Measurements from ENCODE around the gene NUP58. TPM values are rescaled to one million over a fixed set of nuclear protein-coding genes. Genes with fewer than 3 reads are reported as not detected.
"Not testable (repeated sequence)": the region's sequence is repeated elsewhere in the genome, so short reads cannot be mapped to it uniquely, and the experiment has no call there.

The NUP58 gene
- polyA plus RNA-seq, 4 donors: 10.0 to 30.7 (median 12.2) TPM

DNA sequence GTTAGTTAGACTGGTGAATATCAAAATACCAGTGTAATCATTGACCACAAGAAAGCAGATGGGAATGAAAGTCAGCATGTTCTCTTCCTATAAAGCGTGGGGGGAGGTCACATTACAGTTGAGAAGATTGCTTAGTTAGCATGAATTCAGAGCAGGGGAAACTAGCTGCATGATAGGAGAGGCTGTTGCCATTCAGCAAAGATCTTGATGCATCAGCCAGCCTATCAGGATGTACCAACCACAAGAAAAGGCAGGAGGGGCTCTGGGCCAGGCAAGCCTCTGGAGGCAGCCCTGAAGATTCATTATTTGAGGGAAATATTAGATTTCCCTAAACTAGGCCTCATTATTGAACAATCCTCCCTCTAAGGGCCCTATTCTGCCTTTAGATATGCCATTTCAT lies 9.1 kb upstream of the NUP58 start:
- Histone ChIP-seq H3K9me3 (ENCODE audit: control insufficient read depth in 2 of 2, insufficient read depth in 1 of 2, low read depth in 1 of 2, low read length in 1 of 2) (no peaks in the 10 kb centered on the region), H3K27ac (ENCODE audit: low read depth in 1 of 3, low read length in 2 of 3) (no peak overlapping the region), H3K4me1 (ENCODE audit: control insufficient read depth in 3 of 3, insufficient read depth in 2 of 3, low read depth in 1 of 3, low read length in 2 of 3) (no peaks in the 10 kb centered on the region), H3K4me3 (ENCODE audit: low read depth in 1 of 3, low read length in 3 of 3) (no peak overlapping the region), H3K36me3 (ENCODE audit: control insufficient read depth in 3 of 3, insufficient read depth in 2 of 3, low read depth in 1 of 3, low read length in 3 of 3) (no peaks in the 10 kb centered on the region), H3K27me3 (ENCODE audit: control insufficient read depth in 3 of 3, insufficient read depth in 3 of 3, low read length in 3 of 3) (peaks cover 3 to 16% (median 4%) of the 10 kb centered on the region in 3 donors)
- 25 to 30% (median 27%) methylated on average over 1 of the region's 1 CpG for WGBS, 3 donors
- DNase-seq (no peak), FAIRE-seq (no peak)

- H3K27ac ChIP-seq (ENCODE audit: low read depth in 1 of 3, low read length in 2 of 3): no peak overlapping the region
- H3K36me3 ChIP-seq (ENCODE audit: control insufficient read depth in 3 of 3, insufficient read depth in 2 of 3, low read depth in 1 of 3, low read length in 3 of 3): no peaks in the 10 kb centered on the region
- 82 to 93% (median 91%) methylated on average over 3 of the region's 3 CpGs for WGBS, 3 donors
- DNase-seq: no peak
- H3K4me1 ChIP-seq (ENCODE audit: control insufficient read depth in 3 of 3, insufficient read depth in 2 of 3, low read depth in 1 of 3, low read length in 2 of 3): no peaks in the 10 kb centered on the region
- H3K9me3 ChIP-seq (ENCODE audit: control insufficient read depth in 2 of 2, insufficient read depth in 1 of 2, low read depth in 1 of 2, low read length in 1 of 2): peaks cover 0 to 3% of the 10 kb centered on the region in 2 donors
- no peak for FAIRE-seq
- H3K4me3 ChIP-seq (ENCODE audit: low read depth in 1 of 3, low read length in 3 of 3): no peak overlapping the region
- peaks cover 3 to 10% (median 4%) of the 10 kb centered on the region in 3 donors for H3K27me3 ChIP-seq (ENCODE audit: control insufficient read depth in 3 of 3, insufficient read depth in 3 of 3, low read length in 3 of 3)
These were observed 6.2 kb upstream of the NUP58 start for GRCh38 chr13:25295228-25295627.

- peaks cover 0 to 4% of the 10 kb centered on the region in 2 donors for H3K9me3 ChIP-seq (ENCODE audit: control insufficient read depth in 2 of 2, insufficient read depth in 1 of 2, low read depth in 1 of 2, low read length in 1 of 2)
- DNase-seq (no peak), FAIRE-seq (no peak)
- H3K4me3 ChIP-seq (ENCODE audit: low read depth in 1 of 3, low read length in 3 of 3): no peak overlapping the region
- WGBS, 3 donors: 75 to 84% (median 80%) methylated on average over 3 of the region's 3 CpGs
- H3K36me3 ChIP-seq (ENCODE audit: control insufficient read depth in 3 of 3, insufficient read depth in 2 of 3, low read depth in 1 of 3, low read length in 3 of 3): no peaks in the 10 kb centered on the region
- H3K4me1 ChIP-seq (ENCODE audit: control insufficient read depth in 3 of 3, insufficient read depth in 2 of 3, low read depth in 1 of 3, low read length in 2 of 3): no peaks in the 10 kb centered on the region
- H3K27ac ChIP-seq (ENCODE audit: low read depth in 1 of 3, low read length in 2 of 3): no peak overlapping the region
- peaks cover 3 to 9% (median 4%) of the 10 kb centered on the region in 3 donors for H3K27me3 ChIP-seq (ENCODE audit: control insufficient read depth in 3 of 3, insufficient read depth in 3 of 3, low read length in 3 of 3)
These were observed 5.7 kb upstream of the NUP58 start for GRCh38 chr13:25295701-25296100.

- Histone ChIP-seq H3K9me3 (ENCODE audit: control insufficient read depth in 2 of 2, insufficient read depth in 1 of 2, low read depth in 1 of 2, low read length in 1 of 2) (peaks cover 0 to 4% of the 10 kb centered on the region in 2 donors), H3K27ac (ENCODE audit: low read depth in 1 of 3, low read length in 2 of 3) (peak overlapping the region; percentile 61 to 86 (median 78)), H3K4me1 (ENCODE audit: control insufficient read depth in 3 of 3, insufficient read depth in 2 of 3, low read depth in 1 of 3, low read length in 2 of 3) (peaks cover 0 to 2% (median 2%) of the 10 kb centered on the region in 3 donors), H3K27me3 (ENCODE audit: control insufficient read depth in 3 of 3, insufficient read depth in 3 of 3, low read length in 3 of 3) (peaks cover 0 to 5% (median 0%) of the 10 kb centered on the region in 3 donors), H3K4me3 (ENCODE audit: low read depth in 1 of 3, low read length in 3 of 3) (peak overlapping the region; percentile 45 to 92 (median 59)), H3K36me3 (ENCODE audit: control insufficient read depth in 3 of 3, insufficient read depth in 2 of 3, low read depth in 1 of 3, low read length in 3 of 3) (peaks cover 0 to 2% (median 0%) of the 10 kb centered on the region in 3 donors)
- 20 to 42% (median 40%) methylated on average over 33 of the region's 33 CpGs for WGBS, 3 donors
- no peak for FAIRE-seq
- no peak for DNase-seq
These were observed 521 bp upstream of the NUP58 start for GRCh38 chr13:25300861-25301346.

DNA sequence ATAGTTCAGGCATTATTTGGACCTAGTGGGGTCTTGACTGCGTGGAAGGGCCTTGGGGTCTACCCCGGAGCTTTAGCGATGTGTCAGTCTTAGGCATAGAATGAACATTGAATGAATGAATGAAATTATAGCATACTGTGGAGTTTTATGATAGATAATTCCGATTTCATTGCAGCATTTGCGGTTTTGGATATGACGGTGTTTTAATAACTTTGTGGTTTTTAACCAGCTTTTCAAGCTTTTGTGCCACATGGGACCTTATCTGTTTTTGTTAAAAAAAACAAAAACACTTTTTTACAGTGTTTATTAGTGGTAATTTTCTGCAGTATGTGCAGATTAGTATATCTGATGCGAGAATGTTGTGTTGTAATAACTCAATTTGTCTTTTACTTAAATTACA lies 696 bp downstream of the NUP58 start:
- no peak for DNase-seq
- 1 to 4% (median 1%) methylated on average over 7 of the region's 7 CpGs for WGBS, 3 donors
- H3K9me3 ChIP-seq (ENCODE audit: control insufficient read depth in 2 of 2, insufficient read depth in 1 of 2, low read depth in 1 of 2, low read length in 1 of 2): peaks cover 0 to 4% of the 10 kb centered on the region in 2 donors
- H3K27ac ChIP-seq (ENCODE audit: low read depth in 1 of 3, low read length in 2 of 3): peak overlapping the region; percentile 82 to 89 (median 86)
- FAIRE-seq: no peak
- H3K4me1 ChIP-seq (ENCODE audit: control insufficient read depth in 3 of 3, insufficient read depth in 2 of 3, low read depth in 1 of 3, low read length in 2 of 3): peaks cover 0 to 2% (median 2%) of the 10 kb centered on the region in 3 donors
- no peaks in the 10 kb centered on the region for H3K27me3 ChIP-seq (ENCODE audit: control insufficient read depth in 3 of 3, insufficient read depth in 3 of 3, low read length in 3 of 3)
- H3K36me3 ChIP-seq (ENCODE audit: control insufficient read depth in 3 of 3, insufficient read depth in 2 of 3, low read depth in 1 of 3, low read length in 3 of 3): peaks cover 0 to 2% (median 0%) of the 10 kb centered on the region in 3 donors
- H3K4me3 ChIP-seq (ENCODE audit: low read depth in 1 of 3, low read length in 3 of 3): peak overlapping the region; percentile 59 to 92 (median 69)

DNA sequence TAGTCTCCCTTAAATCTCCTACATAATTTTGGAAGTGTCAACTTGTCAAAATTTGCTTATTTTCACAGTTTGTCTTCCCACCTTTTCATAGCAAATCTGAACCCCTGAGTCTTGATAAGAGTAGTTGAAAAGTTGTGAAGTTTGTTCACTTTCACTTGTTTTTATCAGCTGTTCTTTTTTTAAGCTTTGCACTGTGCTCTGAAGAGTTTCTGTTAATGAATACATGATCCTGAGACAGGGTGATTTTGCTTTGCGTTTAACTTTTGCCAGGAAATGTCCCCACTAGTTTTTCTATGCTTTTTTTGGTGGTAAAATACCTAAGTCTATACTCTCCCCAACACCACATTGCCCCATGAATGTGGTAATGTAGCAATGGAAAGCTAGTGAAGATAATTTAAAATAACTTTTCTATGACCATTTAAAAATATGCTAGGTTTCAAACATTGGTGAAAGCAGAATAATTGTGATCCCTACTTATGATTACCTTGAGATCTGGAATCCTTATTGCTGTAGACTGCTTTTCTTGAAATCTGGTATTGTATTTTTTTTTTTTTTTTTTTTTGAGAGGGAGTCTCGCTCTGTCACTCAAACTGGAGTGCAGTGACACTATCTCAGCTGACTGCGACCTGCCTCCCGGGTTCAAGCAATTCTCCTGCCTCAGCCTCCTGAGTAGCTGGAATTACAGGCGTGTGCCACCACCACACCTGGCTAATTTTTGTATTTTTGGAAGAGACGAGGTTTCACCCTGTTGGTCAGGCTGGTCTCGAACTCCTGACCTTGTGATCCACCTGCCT lies 5.4 kb downstream of the NUP58 start:
- 87 to 92% (median 90%) methylated on average over 7 of the region's 7 CpGs for WGBS, 3 donors

GRCh38 chr13:25310891-25311290 lies 9.5 kb downstream of the NUP58 start:
- peaks cover 2 to 18% (median 5%) of the 10 kb centered on the region in 3 donors for H3K36me3 ChIP-seq (ENCODE audit: control insufficient read depth in 3 of 3, insufficient read depth in 2 of 3, low read depth in 1 of 3, low read length in 3 of 3)
- WGBS, 3 donors: 95% methylated on average over 3 of the region's 3 CpGs
- no peak for FAIRE-seq

More for the DNA sequence above, 5.4 kb downstream of the NUP58 start:
- no peak for FAIRE-seq
- no peaks in the 10 kb centered on the region for H3K9me3 ChIP-seq (ENCODE audit: control insufficient read depth in 2 of 2, insufficient read depth in 1 of 2, low read depth in 1 of 2, low read length in 1 of 2)
- no peak overlapping the region for H3K27ac ChIP-seq (ENCODE audit: low read depth in 1 of 3, low read length in 2 of 3)
- H3K36me3 ChIP-seq (ENCODE audit: control insufficient read depth in 3 of 3, insufficient read depth in 2 of 3, low read depth in 1 of 3, low read length in 3 of 3): peaks cover 0 to 10% (median 0%) of the 10 kb centered on the region in 3 donors
- DNase-seq: peak in 1 of 2 donors; percentile 44
- H3K27me3 ChIP-seq (ENCODE audit: control insufficient read depth in 3 of 3, insufficient read depth in 3 of 3, low read length in 3 of 3): no peaks in the 10 kb centered on the region
- no peak overlapping the region for H3K4me3 ChIP-seq (ENCODE audit: low read depth in 1 of 3, low read length in 3 of 3)
- H3K4me1 ChIP-seq (ENCODE audit: control insufficient read depth in 3 of 3, insufficient read depth in 2 of 3, low read depth in 1 of 3, low read length in 2 of 3): peaks cover 0 to 2% (median 0%) of the 10 kb centered on the region in 3 donors

GRCh38 chr13:25318946-25319345 lies 17.5 kb downstream of the NUP58 start:
- not testable (repeated sequence) for H3K27me3 ChIP-seq (ENCODE audit: control insufficient read depth in 3 of 3, insufficient read depth in 3 of 3, low read length in 3 of 3); DNase-seq; H3K27ac ChIP-seq (ENCODE audit: low read depth in 1 of 3, low read length in 2 of 3); H3K36me3 ChIP-seq (ENCODE audit: control insufficient read depth in 3 of 3, insufficient read depth in 2 of 3, low read depth in 1 of 3, low read length in 3 of 3); FAIRE-seq; H3K4me1 ChIP-seq (ENCODE audit: control insufficient read depth in 3 of 3, insufficient read depth in 2 of 3, low read depth in 1 of 3, low read length in 2 of 3); H3K4me3 ChIP-seq (ENCODE audit: low read depth in 1 of 3, low read length in 3 of 3); H3K9me3 ChIP-seq (ENCODE audit: control insufficient read depth in 2 of 2, insufficient read depth in 1 of 2, low read depth in 1 of 2, low read length in 1 of 2)
- WGBS, 3 donors: 84 to 96% (median 92%) methylated on average over 4 of the region's 4 CpGs

More at GRCh38 chr13:25310891-25311290, 9.5 kb downstream of the NUP58 start:
- Histone ChIP-seq H3K4me1 (ENCODE audit: control insufficient read depth in 3 of 3, insufficient read depth in 2 of 3, low read depth in 1 of 3, low read length in 2 of 3) (no peaks in the 10 kb centered on the region), H3K4me3 (ENCODE audit: low read depth in 1 of 3, low read length in 3 of 3) (no peak overlapping the region), H3K9me3 (ENCODE audit: control insufficient read depth in 2 of 2, insufficient read depth in 1 of 2, low read depth in 1 of 2, low read length in 1 of 2) (no peaks in the 10 kb centered on the region), H3K27ac (ENCODE audit: low read depth in 1 of 3, low read length in 2 of 3) (no peak overlapping the region), H3K27me3 (ENCODE audit: control insufficient read depth in 3 of 3, insufficient read depth in 3 of 3, low read length in 3 of 3) (no peaks in the 10 kb centered on the region)
- DNase-seq: no peak
